HepG2 (cell line): Measurements from ENCODE around the gene F2RL2. TPM values are rescaled to one million over a fixed set of nuclear protein-coding genes. Genes with fewer than 3 reads are reported as not detected.
A peak's percentile ranks its signal among the peaks of the same experiment; 100 is the strongest.

Experiments
- ATAC-seq: fragments of 200-7000 bp; cut with Tn5 transposase; 3 replicates; pipeline ENCODE4 v1.9.1; 2020; ENCODE audit warnings: mild to moderate bottlenecking, moderate library complexity
- BruUV-seq: library from RNA; stranded (reverse); fragments of 400-500 nt; replicated peaks from 2 replicates; lab custom pipeline; 2021; lab: Mats Ljungman, UMichigan
- CTCF ChIA-PET: fragments of 300-600 bp; formaldehyde crosslinking; extraction: SDS; loops from one replicate; lab custom pipeline; 2021; ENCODE audit warnings: low total read pairs, inconsistent platforms, low intra/inter-chr PET ratio; lab: Yijun Ruan, JAX
- POLR2A ChIA-PET: fragments of 350-600 bp; sonication (Branson Sonifier 250); formaldehyde crosslinking; loops from one replicate; lab custom pipeline; 2020; ENCODE audit warnings: antibody characterized with exemption, inconsistent platforms; lab: Yijun Ruan, JAX
- DNase-seq: peaks from one replicate; pipeline ENCODE4 v3.0.0-alpha.2; 2015; ENCODE audit warnings: low spot score
- FAIRE-seq: peaks from 3 replicates; lab custom pipeline; 2011; peaks lifted over from hg19 to GRCh38; lab: Jason Lieb, UNC
- H2AFZ ChIP-seq: one replicate; pipeline ENCODE4 v1.6.1; 2011; ENCODE audit warnings: low read length, inconsistent platforms
- H3K27ac ChIP-seq: fragments of 300-600 bp; 3 replicates; pipeline ENCODE4 v1.8.0; 2011; ENCODE audit warnings: mixed run types, mild to moderate bottlenecking, mixed read lengths, low read length, inconsistent platforms; ENCODE audit not compliant: insufficient read depth; ENCODE audit errors: extremely low read length
- H3K27me3 ChIP-seq, 2 experiments: fragments of 200-600 bp in 1 of 2; 2 replicates in 1 of 2; 3 replicates in 1 of 2; pipeline versions ENCODE4 v1.6.0 to v1.8.0; 2011; ENCODE audit warnings: low read length in 2 of 2, mild to moderate bottlenecking in 2 of 2, moderate library complexity in 2 of 2, inconsistent platforms in 1 of 2; ENCODE audit not compliant: insufficient read depth in 2 of 2, control insufficient read depth in 1 of 2
- H3K36me3 ChIP-seq, 2 experiments: fragments of 200-600 bp in 1 of 2; replicated peaks in 1 of 2; 2 replicates in 1 of 2; 3 replicates in 1 of 2; pipeline versions ENCODE4 v1.5.1 to v1.8.0; 2011; ENCODE audit warnings: low read length in 2 of 2, inconsistent platforms in 1 of 2; ENCODE audit not compliant: insufficient read depth in 2 of 2, control insufficient read depth in 1 of 2
- H3K4me1 ChIP-seq: 2 replicates; pipeline ENCODE4 v1.5.1; 2012; ENCODE audit warnings: low read length, inconsistent platforms; ENCODE audit not compliant: insufficient read depth
- H3K4me2 ChIP-seq: 2 replicates; pipeline ENCODE4 v1.6.0; 2011; ENCODE audit warnings: low read depth, low read length, inconsistent platforms
- H3K4me3 ChIP-seq, 3 experiments: fragments of 200-600 bp in 1 of 3; sonication (generic), shearing (Covaris generic) in 1 of 3; replicated peaks in 1 of 3; 2 replicates each; pipeline ENCODE4 v1.5.1; 2011 to 2016; ENCODE audit warnings: low read length in 3 of 3, inconsistent platforms in 2 of 3, low read depth in 2 of 3, mild to moderate bottlenecking in 2 of 3, control low read depth in 1 of 3, mixed read lengths in 1 of 3; ENCODE audit not compliant: insufficient read depth in 1 of 3
- H3K79me2 ChIP-seq: one replicate; pipeline ENCODE4 v1.6.1; 2011; ENCODE audit warnings: low read length, inconsistent platforms; ENCODE audit not compliant: insufficient read depth
- H3K9ac ChIP-seq: 2 replicates; pipeline ENCODE4 v1.6.0; 2011; ENCODE audit warnings: mild to moderate bottlenecking, low read depth, low read length, inconsistent platforms; ENCODE audit not compliant: insufficient read depth
- H3K9me3 ChIP-seq: 2 replicates; pipeline ENCODE4 v1.5.1; 2012; ENCODE audit warnings: mild to moderate bottlenecking, low read length
- H4K20me1 ChIP-seq: 2 replicates; pipeline ENCODE4 v1.6.0; 2011; ENCODE audit warnings: inconsistent platforms, mild to moderate bottlenecking, low read length, moderate library complexity; ENCODE audit not compliant: insufficient read depth
- CAMTA2 ChIP-seq: sonication (generic); formaldehyde crosslinking; IDR thresholded peaks from 2 replicates; pipeline ENCODE4 v1.4.0; 2020; ENCODE audit warnings: mild to moderate bottlenecking, missing genetic modification reagents, borderline replicate concordance
- CERS6 ChIP-seq: sonication (generic); formaldehyde crosslinking; IDR thresholded peaks from 2 replicates; pipeline ENCODE4 v1.5.0; 2020; ENCODE audit warnings: missing genetic modification reagents
- CTCF ChIP-seq: sonication (generic); formaldehyde crosslinking; IDR thresholded peaks from 2 replicates; pipeline ENCODE4 v1.5.0; 2020; ENCODE audit warnings: mild to moderate bottlenecking, missing genetic modification reagents, moderate library complexity
- NR0B2 ChIP-seq: sonication (generic); formaldehyde crosslinking; IDR thresholded peaks from 2 replicates; pipeline ENCODE4 v1.4.0; 2020; ENCODE audit warnings: mild to moderate bottlenecking, missing genetic modification reagents
- RAD21 ChIP-seq: fragments of 450-650 bp; formaldehyde crosslinking; IDR thresholded peaks from 2 replicates; pipeline ENCODE4 v1.5.0; 2020; ENCODE audit warnings: mild to moderate bottlenecking
- SMC3 ChIP-seq: IDR thresholded peaks from 2 replicates; pipeline ENCODE4 v1.6.1; 2011; ENCODE audit warnings: low read length, improper control_type of control experiment
- STAG1 ChIP-seq: sonication (generic); formaldehyde crosslinking; IDR thresholded peaks from 2 replicates; pipeline ENCODE4 v1.4.0; 2020; ENCODE audit warnings: missing genetic modification reagents
- TEAD2 ChIP-seq: sonication (generic); formaldehyde crosslinking; IDR thresholded peaks from 2 replicates; pipeline ENCODE4 v1.9.0; 2021; ENCODE audit warnings: missing genetic modification reagents
- TFDP1 ChIP-seq: IDR thresholded peaks from 2 replicates; pipeline ENCODE4 v1.6.1; 2016; ENCODE audit warnings: missing compliant biosample characterization, missing genetic modification reagents, borderline replicate concordance
- ZFP37 ChIP-seq: sonication (generic); formaldehyde crosslinking; IDR thresholded peaks from 2 replicates; pipeline ENCODE4 v1.4.0; 2020; ENCODE audit warnings: missing genetic modification reagents, borderline replicate concordance
- ZNF124 ChIP-seq: sonication (generic); formaldehyde crosslinking; IDR thresholded peaks from 2 replicates; pipeline ENCODE4 v1.4.0; 2020; ENCODE audit warnings: missing genetic modification reagents
- ZNF446 ChIP-seq: sonication (generic); formaldehyde crosslinking; IDR thresholded peaks from 2 replicates; pipeline ENCODE4 v1.5.0; 2020; ENCODE audit warnings: mild to moderate bottlenecking, missing genetic modification reagents
- ZNF691 ChIP-seq: sonication (generic); formaldehyde crosslinking; IDR thresholded peaks from 2 replicates; pipeline ENCODE4 v1.4.0; 2020; ENCODE audit warnings: missing genetic modification reagents, low read depth, mild to moderate bottlenecking, borderline replicate concordance
- WGBS: methylation state at CpG from one replicate; pipeline ENCODE4 v1.1.6; 2017; ENCODE audit warnings: low lambda C conversion rate; 5-methylcytosine and 5-hydroxymethylcytosine counted together
- in situ Hi-C: cut with HindIII; loops from 2 replicates; pipeline ENCODE4 v1.10.0; 2017; ENCODE audit warnings: low pct_unique_long_range_greater_than_20kb; ENCODE audit not compliant: extremely low pct_ligation_motif_present
- intact Hi-C: fragments of 100-400 bp; cut with micrococcal nuclease; formaldehyde crosslinking; loops from one replicate; pipeline ENCODE4 v1.10.0; 2022; ENCODE audit not compliant: unreplicated experiment
- polyA plus RNA-seq, 8 experiments: library from polyadenylated mRNA; depleted of rRNA in 3 of 8; stranded (reverse) in 7 of 8; unstranded in 1 of 8; fragments of >200 nt; fragmentation: Illumina TruSeq in 4 of 8; extraction: Trizol in 4 of 8; gene quantifications; 2 replicates each; pipeline versions ENCODE4 v1.2.1 to v1.2.3, GENCODE V29; 2011 to 2016; ENCODE audit warnings: low read depth in 4 of 8, missing spikeins in 1 of 8, mixed read lengths in 1 of 8; ENCODE audit not compliant: insufficient read depth in 1 of 8
- total RNA-seq, 5 experiments: library from RNA; depleted of rRNA; stranded (reverse); fragments of >200 nt; fragmentation: Illumina TruSeq; extraction: Trizol; gene quantifications; 2 replicates each; pipeline ENCODE4 v1.2.3, GENCODE V29; 2016; ENCODE audit warnings: low read depth in 1 of 5

F2RL2 gene
- total and polyA plus RNA-seq, 2 of the 13 experiments (the other 11 are each of a cell fraction or from before 2014, with no cell fraction given) = not detected

GRCh38 chr5:76601470-76601869 is 21.7 kb downstream of the F2RL2 start:
- no peaks in the 10 kb centered on the region for H3K27me3 ChIP-seq
- peak; percentile 71 for FAIRE-seq
- DNase-seq = peak; percentile 52
- H3K4me3 ChIP-seq = no peak overlapping the region
- peaks cover 13 to 52% of the 10 kb centered on the region in 2 experiments for H3K36me3 ChIP-seq
- ATAC-seq = peak; percentile 71
- intact Hi-C loops (loop anchor here (1.0 kb wide), 1 partner anchor 40 kb away; no protein-coding TSS in a partner anchor), in situ Hi-C loops (loop anchor here (5.0 kb wide), 1 partner anchor 176 kb away; no protein-coding TSS in a partner anchor)
- peak; percentile 71 for TF ChIP-seq STAG1 (CRISPR knock-in tag)
- TF ChIP-seq ZFP37 (CRISPR knock-in tag) = no peak
- peak; percentile 68 for TF ChIP-seq SMC3
- TF ChIP-seq CTCF (CRISPR knock-in tag) = peak; percentile 69
- TF ChIP-seq TEAD2 (CRISPR knock-in tag) = no peak
- peak; percentile 53 for TF ChIP-seq RAD21 (CRISPR knock-in tag)
- no peak for TF ChIP-seq TFDP1 (CRISPR knock-in tag)
- no peak for TF ChIP-seq CAMTA2 (CRISPR knock-in tag)
- no peak for TF ChIP-seq NR0B2
- TF ChIP-seq CERS6 = no peak
- TF ChIP-seq ZNF691 (CRISPR knock-in tag) = no peak
- TF ChIP-seq ZNF124 (CRISPR knock-in tag) = 0 out of 2 replicates have a peak, but pooled peaks have one; percentile 32
- TF ChIP-seq ZNF446 (CRISPR knock-in tag) = no peak
- no peak overlapping the region for H3K4me2 ChIP-seq
- H3K9me3 ChIP-seq = no peaks in the 10 kb centered on the region
- H3K4me1 ChIP-seq = no peaks in the 10 kb centered on the region
- no peak overlapping the region for H2AFZ ChIP-seq
- no TSS peak for BruUV-seq
- no peaks in the 10 kb centered on the region for H3K79me2 ChIP-seq
- no peak overlapping the region for H3K9ac ChIP-seq
- 59% methylated on average over 3 of the region's 3 CpGs for WGBS
- no peak overlapping the region for H3K27ac ChIP-seq
- ChIA-PET CTCF (interaction anchor here (1.1 to 2.8 kb wide), 4 partner anchors 40 to 426 kb away, joined by 3 to 15 read pairs (median 8); no protein-coding TSS in a partner anchor), POLR2A (interaction anchor here (0.5 kb wide), 1 partner anchor 173 kb away, joined by 5 read pairs; no protein-coding TSS in a partner anchor)
- H4K20me1 ChIP-seq = no peaks in the 10 kb centered on the region; the same call in 1 of the 2 replicates
